Liver (tissue), 9 donors: ENCODE results near the gene PLCD3. TPM values are rescaled to one million over a fixed set of nuclear protein-coding genes. Genes with fewer than 3 reads are reported as not detected.

Experiments
- DNase-seq: peaks from one replicate; pipeline ENCODE4 v3.0.0-alpha.2; 2017; ENCODE audit warnings: low spot score
- H3K27ac ChIP-seq, 2 donors: one replicate each; pipeline ENCODE4 v1.7.0; 2013; ENCODE audit warnings: inconsistent platforms in 2 of 2, low read length in 2 of 2, control low read depth in 1 of 2, low read depth in 1 of 2, mild to moderate bottlenecking in 1 of 2
- H3K27me3 ChIP-seq, 4 donors: one replicate each; pipeline versions ENCODE4 v1.6.1 to v1.7.0; 2013; ENCODE audit warnings: low read length in 3 of 4, inconsistent platforms in 1 of 4, mild to moderate bottlenecking in 1 of 4, moderate library complexity in 1 of 4; ENCODE audit not compliant: control insufficient read depth in 4 of 4, insufficient read depth in 4 of 4
- H3K36me3 ChIP-seq, 4 donors: one replicate each; pipeline versions ENCODE4 v1.6.1 to v1.7.0; 2013; ENCODE audit warnings: low read length in 3 of 4, mild to moderate bottlenecking in 3 of 4, low read depth in 1 of 4, moderate library complexity in 1 of 4; ENCODE audit not compliant: control insufficient read depth in 4 of 4, insufficient read depth in 3 of 4
- H3K4me1 ChIP-seq, 4 donors: one replicate each; pipeline versions ENCODE4 v1.6.1 to v1.7.0; 2013; ENCODE audit warnings: low read length in 3 of 4, mild to moderate bottlenecking in 3 of 4, moderate library complexity in 1 of 4; ENCODE audit not compliant: control insufficient read depth in 4 of 4, insufficient read depth in 4 of 4
- H3K4me3 ChIP-seq, 3 donors: one replicate each; pipeline versions ENCODE4 v1.6.1 to v1.7.0; 2013; ENCODE audit warnings: low read length in 3 of 3, control low read depth in 1 of 3, low read depth in 1 of 3, mild to moderate bottlenecking in 1 of 3
- H3K9ac ChIP-seq, 2 donors: one replicate each; pipeline ENCODE4 v1.7.0; 2013; ENCODE audit warnings: low read length in 2 of 2, mild to moderate bottlenecking in 2 of 2, moderate library complexity in 2 of 2, control low read depth in 1 of 2, low read depth in 1 of 2
- H3K9me3 ChIP-seq, 4 donors: one replicate each; pipeline versions ENCODE4 v1.6.1 to v1.7.0; 2013; ENCODE audit warnings: low read length in 3 of 4; ENCODE audit not compliant: control insufficient read depth in 4 of 4
- EGR1 ChIP-seq, 2 donors: IDR thresholded peaks; 2 replicates each; pipeline ENCODE4 v1.6.1; 2016 to 2018; ENCODE audit warnings: antibody characterized with exemption in 2 of 2, low read depth in 2 of 2
- FOXA1 ChIP-seq: IDR thresholded peaks from 2 replicates; pipeline ENCODE4 v1.6.1; 2016; ENCODE audit warnings: antibody characterized with exemption
- HNF4A ChIP-seq, 2 donors: conservative IDR thresholded peaks; 2 replicates each; pipeline ENCODE4 v1.6.1; 2016; ENCODE audit warnings: antibody characterized with exemption in 2 of 2, mild to moderate bottlenecking in 2 of 2
- HNF4G ChIP-seq: IDR thresholded peaks from 2 replicates; pipeline ENCODE4 v1.6.1; 2016; ENCODE audit warnings: antibody characterized with exemption
- JUND ChIP-seq, 2 donors: IDR thresholded peaks; 2 replicates each; pipeline ENCODE4 v1.6.1; 2016; ENCODE audit warnings: antibody characterized with exemption in 2 of 2
- NR2F2 ChIP-seq: IDR thresholded peaks from 2 replicates; pipeline ENCODE4 v1.6.1; 2016; ENCODE audit warnings: antibody characterized with exemption
- RAD21 ChIP-seq, 2 donors: IDR thresholded peaks; 2 replicates each; pipeline ENCODE4 v1.6.1; 2016; ENCODE audit warnings: antibody characterized with exemption in 2 of 2, mild to moderate bottlenecking in 2 of 2
- REST ChIP-seq: IDR thresholded peaks from 2 replicates; pipeline ENCODE4 v1.6.1; 2016; ENCODE audit warnings: antibody characterized with exemption, mild to moderate bottlenecking
- RXRA ChIP-seq, 2 donors: IDR thresholded peaks; 2 replicates each; pipeline ENCODE4 v1.6.1; 2017 to 2018; ENCODE audit warnings: antibody characterized with exemption in 2 of 2, mild to moderate bottlenecking in 1 of 2
- SP1 ChIP-seq: IDR thresholded peaks from 2 replicates; pipeline ENCODE4 v1.6.1; 2018; ENCODE audit warnings: antibody characterized with exemption, mild to moderate bottlenecking
- TAF1 ChIP-seq: conservative IDR thresholded peaks from 2 replicates; pipeline ENCODE4 v1.6.1; 2016; ENCODE audit warnings: antibody characterized with exemption, mild to moderate bottlenecking
- YY1 ChIP-seq: IDR thresholded peaks from 2 replicates; pipeline ENCODE4 v1.6.1; 2016; ENCODE audit warnings: antibody characterized with exemption, mild to moderate bottlenecking
- WGBS: extraction: QIAGEN DNeasy Blood & Tissue Kit; methylation state at CpG from one replicate; pipeline ENCODE4 v1.1.7; 2013; 5-methylcytosine and 5-hydroxymethylcytosine counted together
- polyA plus RNA-seq, 2 donors: library from polyadenylated mRNA; stranded (reverse) in 1 of 2; unstranded in 1 of 2; fragments of 200-250 nt in 1 of 2; fragments of >200 nt in 1 of 2; fragmentation: Nextera tagmentation in 1 of 2; extraction: Ambion mirVana in 1 of 2; gene quantifications; one replicate each; pipeline versions ENCODE4 v1.2.1 to v1.2.3, GENCODE V29; 2013 to 2015
- total RNA-seq, 2 donors: library from RNA; depleted of rRNA; stranded (reverse); fragments of >200 nt; gene quantifications; one replicate each; pipeline ENCODE4 v1.2.3, GENCODE V29; 2014
- TF ChIP-seq, protein P1 (sequence below): fragments of 150-350 bp; IDR thresholded peaks from 2 replicates; pipeline ENCODE4 v1.5.1; 2017; ENCODE audit warnings: improper control_type of control experiment, low read depth, low read length; ENCODE audit not compliant: missing input control
- TF ChIP-seq, protein P2 (sequence below): IDR thresholded peaks from 2 replicates; pipeline ENCODE4 v1.6.1; 2016; ENCODE audit warnings: antibody characterized with exemption
- TF ChIP-seq, protein P3 (sequence below): IDR thresholded peaks from 2 replicates; pipeline ENCODE4 v1.6.1; 2016; ENCODE audit warnings: antibody characterized with exemption
- donor health status: healthy.
- donor health status: healthy.
- donor health status: healthy.
- donor health status: healthy.
- donor health status: healthy.

Gene PLCD3
- total and polyA plus RNA-seq, 4 donors = 0.28 to 2.3 (median 1.4) TPM

DNA sequence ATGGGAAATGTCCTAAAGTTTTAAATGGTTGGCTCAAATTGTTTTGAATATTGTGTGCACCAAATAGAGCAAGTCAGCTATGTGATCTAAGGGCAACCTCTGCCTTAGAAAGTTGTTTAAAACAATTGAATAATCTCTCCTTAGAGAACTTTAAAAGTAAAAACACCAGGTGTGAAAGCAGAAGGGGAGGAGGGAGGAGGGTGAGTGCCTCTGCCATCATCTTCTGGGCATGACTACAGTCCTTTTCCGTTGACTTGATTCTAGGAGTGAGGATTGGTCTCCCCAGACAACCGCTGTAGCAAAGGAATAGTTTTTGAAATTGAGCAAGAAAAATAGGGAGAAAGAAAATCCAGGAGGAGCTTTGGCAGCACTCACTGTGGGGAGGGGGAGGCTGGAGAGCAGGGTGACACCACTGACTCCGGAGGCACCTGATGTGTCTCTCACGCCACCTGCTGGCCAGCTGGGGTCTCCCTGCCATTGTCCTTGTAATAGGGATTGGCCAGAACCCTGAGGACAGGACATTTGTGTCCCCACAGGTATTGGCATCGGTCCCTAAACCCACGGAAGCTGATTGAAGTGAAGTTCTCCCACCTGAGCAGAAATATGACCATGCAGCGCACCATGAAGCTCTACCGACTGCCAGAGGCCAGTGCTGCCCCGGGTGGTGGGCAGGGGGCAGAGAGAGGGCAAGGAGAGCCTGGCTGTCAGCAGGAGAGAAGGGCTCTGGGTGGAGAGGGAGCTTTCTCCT is 33.3 kb downstream of the PLCD3 start:
- peak in 1 of 2 donors; percentile 15 for TF ChIP-seq HNF4A (conservative IDR thresholded peaks at IDR 0.05)
- peak; percentile 92 to 96 for TF ChIP-seq RAD21 (IDR thresholded peaks at IDR 0.05)
- TF ChIP-seq HNF4G = no peak
- TF ChIP-seq, protein P1, sequence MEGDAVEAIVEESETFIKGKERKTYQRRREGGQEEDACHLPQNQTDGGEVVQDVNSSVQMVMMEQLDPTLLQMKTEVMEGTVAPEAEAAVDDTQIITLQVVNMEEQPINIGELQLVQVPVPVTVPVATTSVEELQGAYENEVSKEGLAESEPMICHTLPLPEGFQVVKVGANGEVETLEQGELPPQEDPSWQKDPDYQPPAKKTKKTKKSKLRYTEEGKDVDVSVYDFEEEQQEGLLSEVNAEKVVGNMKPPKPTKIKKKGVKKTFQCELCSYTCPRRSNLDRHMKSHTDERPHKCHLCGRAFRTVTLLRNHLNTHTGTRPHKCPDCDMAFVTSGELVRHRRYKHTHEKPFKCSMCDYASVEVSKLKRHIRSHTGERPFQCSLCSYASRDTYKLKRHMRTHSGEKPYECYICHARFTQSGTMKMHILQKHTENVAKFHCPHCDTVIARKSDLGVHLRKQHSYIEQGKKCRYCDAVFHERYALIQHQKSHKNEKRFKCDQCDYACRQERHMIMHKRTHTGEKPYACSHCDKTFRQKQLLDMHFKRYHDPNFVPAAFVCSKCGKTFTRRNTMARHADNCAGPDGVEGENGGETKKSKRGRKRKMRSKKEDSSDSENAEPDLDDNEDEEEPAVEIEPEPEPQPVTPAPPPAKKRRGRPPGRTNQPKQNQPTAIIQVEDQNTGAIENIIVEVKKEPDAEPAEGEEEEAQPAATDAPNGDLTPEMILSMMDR = peak; percentile 90
- peak in 1 of 2 donors; percentile 41 for TF ChIP-seq RXRA (IDR thresholded peaks at IDR 0.05)
- no peaks in the 10 kb centered on the region for H3K9me3 ChIP-seq
- H3K4me1 ChIP-seq = peaks cover 0 to 7% (median under 1%) of the 10 kb centered on the region in 4 donors
- no peak overlapping the region for H3K9ac ChIP-seq
- peaks cover 21 to 70% (median 57%) of the 10 kb centered on the region in 4 donors for H3K36me3 ChIP-seq
- H3K27me3 ChIP-seq = no peaks in the 10 kb centered on the region
- peak overlapping the region in 1 of 2 donors; percentile 5 for H3K27ac ChIP-seq
- DNase-seq = peak; percentile 87
- WGBS = 46% methylated on average over 9 of the region's 9 CpGs
- no peak overlapping the region for H3K4me3 ChIP-seq

DNA sequence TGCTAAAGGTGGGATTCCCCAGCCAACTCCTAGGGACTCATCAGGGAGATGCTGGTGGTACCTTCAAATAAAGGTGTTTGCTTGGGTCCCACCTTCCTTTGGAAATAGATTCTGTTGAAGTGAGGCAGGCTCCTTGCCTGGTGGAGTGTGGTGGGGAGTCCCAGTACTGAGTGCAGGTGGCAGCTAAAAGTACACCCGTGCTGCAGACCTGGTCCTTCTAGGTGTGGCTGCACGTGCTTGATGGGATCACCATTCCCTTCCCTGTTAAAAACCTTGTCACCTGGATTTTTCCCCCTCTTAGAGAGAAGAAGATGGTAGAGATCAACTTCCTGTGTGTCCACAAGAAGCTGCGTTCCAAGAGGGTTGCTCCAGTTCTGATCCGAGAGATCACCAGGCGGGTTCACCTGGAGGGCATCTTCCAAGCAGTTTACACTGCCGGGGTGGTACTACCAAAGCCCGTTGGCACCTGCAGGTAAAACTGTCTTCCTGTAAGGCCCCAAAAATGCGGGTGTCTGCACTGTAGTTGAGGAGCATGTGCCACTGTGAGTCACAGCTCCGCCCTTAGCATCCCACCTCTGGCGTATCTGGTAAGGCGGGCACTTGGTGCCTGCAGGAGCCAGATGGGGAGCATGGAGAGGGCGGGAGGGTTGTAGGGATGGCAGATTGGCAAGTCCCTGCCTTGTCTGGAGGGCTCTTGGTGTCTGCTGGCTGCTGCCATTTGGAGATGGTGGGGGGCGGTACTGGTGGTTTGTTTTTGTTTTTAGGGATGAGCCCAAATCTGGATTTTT is 34.0 kb downstream of the PLCD3 start:
- Histone ChIP-seq H3K9me3 (no peaks in the 10 kb centered on the region), H3K9ac (no peak overlapping the region), H3K4me3 (no peak overlapping the region), H3K27ac (peak overlapping the region in 1 of 2 donors; percentile 5), H3K4me1 (peaks cover 4 to 13% (median 6%) of the 10 kb centered on the region in 4 donors), H3K36me3 (peaks cover 18 to 67% (median 51%) of the 10 kb centered on the region in 4 donors), H3K27me3 (no peaks in the 10 kb centered on the region)
- TF ChIP-seq, protein P2, sequence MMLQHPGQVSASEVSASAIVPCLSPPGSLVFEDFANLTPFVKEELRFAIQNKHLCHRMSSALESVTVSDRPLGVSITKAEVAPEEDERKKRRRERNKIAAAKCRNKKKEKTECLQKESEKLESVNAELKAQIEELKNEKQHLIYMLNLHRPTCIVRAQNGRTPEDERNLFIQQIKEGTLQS = no peak
- TF ChIP-seq, protein P1 = no peak
- TF ChIP-seq TAF1 = no peak
- no peak for DNase-seq
- WGBS = 86% methylated on average over 13 of the region's 13 CpGs

DNA sequence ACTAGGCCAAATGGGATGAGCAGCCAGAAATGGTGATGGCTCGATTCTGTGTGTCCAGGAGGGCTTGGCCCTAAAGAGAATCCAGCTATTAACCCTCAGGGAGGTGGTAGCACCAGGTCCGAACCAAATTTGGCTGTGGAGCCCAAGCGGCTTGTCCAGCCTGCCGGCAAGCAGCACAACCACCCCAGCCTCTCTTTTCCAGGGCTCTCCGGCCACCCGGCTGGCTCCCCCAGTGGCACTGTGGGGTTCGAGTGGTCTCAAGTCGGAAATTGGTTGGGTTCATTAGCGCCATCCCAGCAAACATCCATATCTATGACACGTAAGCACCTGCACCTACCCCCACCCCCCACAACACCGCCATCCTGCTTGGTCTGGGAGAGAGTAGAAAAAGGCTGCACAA is 35.4 kb downstream of the PLCD3 start:
- Histone ChIP-seq H3K4me3 (no peak overlapping the region), H3K36me3 (peaks cover 13 to 54% (median 39%) of the 10 kb centered on the region in 4 donors), H3K9ac (no peak overlapping the region), H3K27ac (no peak overlapping the region), H3K9me3 (no peaks in the 10 kb centered on the region), H3K4me1 (peaks cover 9 to 22% (median 17%) of the 10 kb centered on the region in 4 donors), H3K27me3 (no peaks in the 10 kb centered on the region)
- 95% methylated on average over 11 of the region's 11 CpGs for WGBS
- DNase-seq = no peak
- TF ChIP-seq JUND (IDR thresholded peaks at IDR 0.05) = no peak
- no peak for TF ChIP-seq SP1
- TF ChIP-seq, protein P3, sequence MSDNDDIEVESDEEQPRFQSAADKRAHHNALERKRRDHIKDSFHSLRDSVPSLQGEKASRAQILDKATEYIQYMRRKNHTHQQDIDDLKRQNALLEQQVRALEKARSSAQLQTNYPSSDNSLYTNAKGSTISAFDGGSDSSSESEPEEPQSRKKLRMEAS = no peak
- TF ChIP-seq EGR1 (IDR thresholded peaks at IDR 0.05; ENCODE audit: low read depth in 2 of 2) = no peak
- no peak for TF ChIP-seq HNF4A (conservative IDR thresholded peaks at IDR 0.05)
- no peak for TF ChIP-seq RXRA (IDR thresholded peaks at IDR 0.05)
- TF ChIP-seq RAD21 (IDR thresholded peaks at IDR 0.05) = no peak
- no peak for TF ChIP-seq NR2F2
- TF ChIP-seq TAF1 = no peak
- TF ChIP-seq YY1 = no peak
- TF ChIP-seq HNF4G = no peak
- no peak for TF ChIP-seq REST
- no peak for TF ChIP-seq FOXA1
